Stimulated activated CD4-positive, alpha-beta T cell treated with anti-CD3 and anti-CD28 coated beads, Interleukin-2, amount 100 ng/mL, for 24 hours (primary cell): ENCODE data around the gene DAB1.

Experiments used
- DNase-seq, 2 donors: peaks; one replicate each; pipeline ENCODE4 v3.0.0-alpha.2; 2020

Gene DAB1

GRCh38 chr1:57210881-57211280 lies 213.0 kb downstream of the DAB1 start:
- no peak for DNase-seq

- no peak for DNase-seq
These were observed 214.4 kb downstream of the DAB1 start for GRCh38 chr1:57209495-57209894.

- DNase-seq = no peak
These were observed 215.0 kb downstream of the DAB1 start for GRCh38 chr1:57208741-57209302.

- DNase-seq = no peak
These were observed 217.8 kb downstream of the DAB1 start for GRCh38 chr1:57206038-57206437.

GRCh38 chr1:57204942-57205787 lies 218.7 kb downstream of the DAB1 start:
- DNase-seq = no peak

GRCh38 chr1:57204091-57204490 lies 219.8 kb downstream of the DAB1 start:
- DNase-seq = no peak

GRCh38 chr1:57202241-57202640 lies 221.6 kb downstream of the DAB1 start:
- DNase-seq = no peak

GRCh38 chr1:57198912-57199311 lies 224.9 kb downstream of the DAB1 start:
- DNase-seq = no peak

GRCh38 chr1:57195436-57195941 lies 228.4 kb downstream of the DAB1 start:
- DNase-seq = no peak

GRCh38 chr1:57192222-57192621 lies 231.6 kb downstream of the DAB1 start:
- no peak for DNase-seq

GRCh38 chr1:57190898-57191297 lies 233.0 kb downstream of the DAB1 start:
- no peak for DNase-seq

- DNase-seq = no peak
These were observed 235.7 kb downstream of the DAB1 start for GRCh38 chr1:57188168-57188567.

- no peak for DNase-seq
These were observed 237.4 kb downstream of the DAB1 start for GRCh38 chr1:57186455-57186854.

GRCh38 chr1:57179001-57179400 lies 244.9 kb downstream of the DAB1 start:
- no peak for DNase-seq

GRCh38 chr1:57175506-57175905 lies 248.4 kb downstream of the DAB1 start:
- DNase-seq = no peak

- DNase-seq = no peak
These were observed 251.8 kb downstream of the DAB1 start for GRCh38 chr1:57172040-57172439.

GRCh38 chr1:57167997-57168396 lies 255.9 kb downstream of the DAB1 start:
- DNase-seq = no peak

- no peak for DNase-seq
These were observed 258.3 kb downstream of the DAB1 start for GRCh38 chr1:57165546-57165945.

GRCh38 chr1:57164584-57164983 lies 259.3 kb downstream of the DAB1 start:
- DNase-seq = no peak

GRCh38 chr1:57163789-57164188 lies 260.1 kb downstream of the DAB1 start:
- no peak for DNase-seq

GRCh38 chr1:57163325-57163724 lies 260.5 kb downstream of the DAB1 start:
- DNase-seq = no peak

- no peak for DNase-seq
These were observed 261.1 kb downstream of the DAB1 start for GRCh38 chr1:57162607-57163261.

GRCh38 chr1:57160594-57160993 lies 263.3 kb downstream of the DAB1 start:
- no peak for DNase-seq

- DNase-seq = no peak
These were observed 265.3 kb downstream of the DAB1 start for GRCh38 chr1:57158604-57158998.
